Parathyroid adenoma (tissue), 2 donors: ENCODE results near the gene BBS9.

Experiments used
- H2AFZ ChIP-seq: fragments of 300-600 bp; sonication (generic); one replicate; pipeline ENCODE4 v1.7.0; 2017; ENCODE audit warnings: antibody characterized with exemption, mild to moderate bottlenecking
- H3K27ac ChIP-seq: fragments of 300-600 bp; sonication (generic); one replicate; pipeline ENCODE4 v1.7.0; 2017
- H3K27me3 ChIP-seq: fragments of 300-600 bp; sonication (generic); one replicate; pipeline ENCODE4 v1.7.0; 2017; ENCODE audit warnings: low read length; ENCODE audit not compliant: control insufficient read depth, insufficient read depth
- H3K36me3 ChIP-seq: fragments of 300-600 bp; sonication (generic); one replicate; pipeline ENCODE4 v1.7.0; 2017; ENCODE audit warnings: low read length; ENCODE audit not compliant: control insufficient read depth, insufficient read depth
- H3K4me1 ChIP-seq: fragments of 300-600 bp; sonication (generic); one replicate; pipeline ENCODE4 v1.7.0; 2017; ENCODE audit warnings: control low read depth
- H3K4me2 ChIP-seq: fragments of 300-600 bp; sonication (generic); one replicate; pipeline ENCODE4 v1.7.0; 2017; ENCODE audit warnings: low read length
- H3K4me3 ChIP-seq: fragments of 300-600 bp; sonication (generic); one replicate; pipeline ENCODE4 v1.7.0; 2017; ENCODE audit warnings: low read depth, low read length
- H3K79me2 ChIP-seq: fragments of 300-600 bp; sonication (generic); one replicate; pipeline ENCODE4 v1.7.0; 2017; ENCODE audit warnings: control low read depth
- H3K9ac ChIP-seq: fragments of 300-600 bp; sonication (generic); one replicate; pipeline ENCODE4 v1.7.0; 2017; ENCODE audit warnings: mild to moderate bottlenecking
- H3K9me3 ChIP-seq: fragments of 300-600 bp; sonication (generic); one replicate; pipeline ENCODE4 v1.7.0; 2017; ENCODE audit warnings: low read length; ENCODE audit not compliant: control insufficient read depth
- TF ChIP-seq, protein P1 (sequence below): fragments of 300-600 bp; sonication (generic); IDR thresholded peaks from one replicate; pipeline ENCODE4 v1.7.0; 2017; ENCODE audit warnings: antibody characterized with exemption, mild to moderate bottlenecking
- donor health status: primary hyperparathyroidism.

Gene BBS9

DNA sequence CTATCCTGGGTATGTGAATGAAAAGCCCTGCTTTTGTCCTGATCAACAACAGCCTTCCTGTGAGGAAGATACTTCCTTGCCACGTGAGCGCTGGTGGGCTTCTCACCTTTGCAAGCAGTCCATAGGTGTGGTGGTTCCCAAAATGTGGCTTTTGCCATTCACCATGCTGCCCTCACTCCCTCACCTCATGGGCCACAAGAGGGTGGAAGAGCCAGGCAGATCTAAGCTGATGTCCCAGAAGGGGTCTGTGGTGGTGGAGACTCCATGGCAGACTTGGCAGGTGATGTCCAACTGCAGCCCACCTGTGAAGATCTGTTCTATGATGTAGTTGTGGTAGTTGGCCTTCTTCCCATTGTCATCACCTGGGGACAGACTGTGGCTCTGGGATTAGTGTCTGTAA, 147.4 kb downstream of the BBS9 start:
- Histone ChIP-seq H3K4me1 (no peaks in the 10 kb centered on the region), H2AFZ (no peak overlapping the region), H3K9me3 (no peaks in the 10 kb centered on the region), H3K4me3 (no peak overlapping the region), H3K27me3 (no peaks in the 10 kb centered on the region), H3K79me2 (no peaks in the 10 kb centered on the region), H3K27ac (no peak overlapping the region), H3K9ac (no peak overlapping the region), H3K4me2 (no peak overlapping the region), H3K36me3 (no peaks in the 10 kb centered on the region)
- TF ChIP-seq, protein P1, sequence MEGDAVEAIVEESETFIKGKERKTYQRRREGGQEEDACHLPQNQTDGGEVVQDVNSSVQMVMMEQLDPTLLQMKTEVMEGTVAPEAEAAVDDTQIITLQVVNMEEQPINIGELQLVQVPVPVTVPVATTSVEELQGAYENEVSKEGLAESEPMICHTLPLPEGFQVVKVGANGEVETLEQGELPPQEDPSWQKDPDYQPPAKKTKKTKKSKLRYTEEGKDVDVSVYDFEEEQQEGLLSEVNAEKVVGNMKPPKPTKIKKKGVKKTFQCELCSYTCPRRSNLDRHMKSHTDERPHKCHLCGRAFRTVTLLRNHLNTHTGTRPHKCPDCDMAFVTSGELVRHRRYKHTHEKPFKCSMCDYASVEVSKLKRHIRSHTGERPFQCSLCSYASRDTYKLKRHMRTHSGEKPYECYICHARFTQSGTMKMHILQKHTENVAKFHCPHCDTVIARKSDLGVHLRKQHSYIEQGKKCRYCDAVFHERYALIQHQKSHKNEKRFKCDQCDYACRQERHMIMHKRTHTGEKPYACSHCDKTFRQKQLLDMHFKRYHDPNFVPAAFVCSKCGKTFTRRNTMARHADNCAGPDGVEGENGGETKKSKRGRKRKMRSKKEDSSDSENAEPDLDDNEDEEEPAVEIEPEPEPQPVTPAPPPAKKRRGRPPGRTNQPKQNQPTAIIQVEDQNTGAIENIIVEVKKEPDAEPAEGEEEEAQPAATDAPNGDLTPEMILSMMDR: no peak

DNA sequence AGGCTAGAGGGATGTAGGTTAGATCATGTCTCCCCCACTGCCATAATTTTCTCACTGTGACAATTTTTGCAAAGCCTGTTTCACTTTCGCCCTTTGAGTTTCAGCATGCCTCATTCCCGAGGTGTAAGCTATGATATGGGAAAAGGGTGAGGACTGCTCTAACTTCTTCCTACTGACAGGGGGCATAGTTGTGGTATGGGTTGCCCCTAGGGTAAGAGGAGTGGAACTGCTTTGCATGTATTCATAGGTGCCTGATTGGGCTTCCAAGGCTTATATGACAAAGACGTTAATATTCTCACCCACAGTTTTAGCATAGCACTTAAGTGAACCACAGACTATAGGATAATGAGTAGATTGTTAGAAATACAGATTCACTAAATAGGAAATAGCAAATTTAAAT, 148.7 kb downstream of the BBS9 start:
- H3K9me3 ChIP-seq: no peaks in the 10 kb centered on the region
- H3K4me1 ChIP-seq: no peaks in the 10 kb centered on the region
- no peak overlapping the region for H3K4me3 ChIP-seq
- TF ChIP-seq, protein P1: no peak
- H2AFZ ChIP-seq: no peak overlapping the region
- no peaks in the 10 kb centered on the region for H3K27me3 ChIP-seq
- no peak overlapping the region for H3K9ac ChIP-seq
- no peaks in the 10 kb centered on the region for H3K79me2 ChIP-seq
- no peak overlapping the region for H3K4me2 ChIP-seq
- H3K36me3 ChIP-seq: no peaks in the 10 kb centered on the region
- no peak overlapping the region for H3K27ac ChIP-seq

DNA sequence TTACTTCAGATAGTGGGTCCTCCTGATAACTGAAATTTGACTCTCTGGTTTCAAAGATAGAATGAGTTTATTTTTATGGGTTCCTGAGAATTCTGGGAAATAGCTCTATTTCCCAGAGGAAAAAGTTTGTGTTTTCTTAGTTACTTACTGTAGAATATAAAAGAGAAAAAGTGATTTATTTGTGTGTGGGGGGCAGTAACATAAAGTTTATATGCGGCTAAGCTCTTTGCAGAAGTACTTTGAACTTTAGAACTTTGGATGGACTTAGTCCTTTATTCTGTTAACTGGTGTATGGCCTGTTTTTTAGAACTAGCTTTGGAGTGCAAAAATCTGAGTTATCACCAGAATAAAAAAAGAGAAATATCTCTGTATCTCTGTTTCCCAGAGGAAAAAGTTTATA, 157.1 kb downstream of the BBS9 start:
- Histone ChIP-seq H3K4me3 (no peak overlapping the region), H3K27ac (no peak overlapping the region), H3K79me2 (no peaks in the 10 kb centered on the region), H3K4me2 (no peak overlapping the region), H3K36me3 (no peaks in the 10 kb centered on the region), H3K9ac (no peak overlapping the region), H3K4me1 (no peaks in the 10 kb centered on the region), H2AFZ (no peak overlapping the region), H3K27me3 (no peaks in the 10 kb centered on the region), H3K9me3 (no peaks in the 10 kb centered on the region)
- TF ChIP-seq, protein P1: no peak

DNA sequence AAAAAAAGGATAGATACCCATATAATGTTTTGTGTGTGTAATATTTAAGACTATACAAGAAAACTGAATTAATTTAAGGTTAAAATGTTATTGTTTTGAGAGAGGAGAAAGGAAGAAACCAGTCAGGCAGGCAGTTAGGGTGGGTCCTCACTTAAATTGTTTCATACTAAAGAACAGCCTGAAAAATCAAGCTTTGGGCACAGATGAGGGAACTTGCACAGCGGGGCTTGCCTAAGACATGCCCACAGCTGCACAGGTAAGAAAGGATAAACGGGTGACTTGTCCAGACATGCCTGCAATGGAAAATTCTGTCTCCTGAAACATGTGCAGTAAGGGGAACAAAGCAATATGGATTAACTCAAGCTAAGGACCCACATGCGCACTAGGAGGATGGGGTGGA, 158.4 kb downstream of the BBS9 start:
- H2AFZ ChIP-seq: no peak overlapping the region
- no peaks in the 10 kb centered on the region for H3K9me3 ChIP-seq
- no peaks in the 10 kb centered on the region for H3K27me3 ChIP-seq
- no peaks in the 10 kb centered on the region for H3K36me3 ChIP-seq
- no peak overlapping the region for H3K4me2 ChIP-seq
- no peak overlapping the region for H3K27ac ChIP-seq
- no peak overlapping the region for H3K9ac ChIP-seq
- no peak overlapping the region for H3K4me3 ChIP-seq
- no peaks in the 10 kb centered on the region for H3K4me1 ChIP-seq
- TF ChIP-seq, protein P1: no peak
- H3K79me2 ChIP-seq: no peaks in the 10 kb centered on the region

DNA sequence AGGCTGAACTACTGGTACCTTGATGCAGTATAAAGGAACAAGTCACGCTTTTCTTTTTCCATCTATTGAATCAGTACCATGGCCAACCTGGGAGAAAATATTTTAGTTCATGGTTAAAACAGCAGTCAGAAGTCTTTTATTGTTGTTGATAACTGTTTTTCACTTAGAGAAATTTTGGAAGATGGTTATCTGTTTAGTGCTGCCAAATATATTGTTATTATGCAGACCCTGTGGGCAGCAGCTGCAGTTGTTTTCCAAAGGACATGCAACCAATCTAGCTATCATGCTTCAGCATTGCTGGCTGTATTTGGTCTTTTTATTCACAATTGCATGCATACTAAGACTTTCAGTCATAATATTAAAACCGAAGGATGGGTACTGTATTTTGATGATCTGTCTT, 169.5 kb downstream of the BBS9 start:
- Histone ChIP-seq H3K9me3 (no peaks in the 10 kb centered on the region), H3K79me2 (no peaks in the 10 kb centered on the region), H3K4me3 (no peak overlapping the region), H3K36me3 (no peaks in the 10 kb centered on the region), H3K4me2 (no peak overlapping the region), H3K27me3 (no peaks in the 10 kb centered on the region), H3K27ac (no peak overlapping the region), H2AFZ (no peak overlapping the region), H3K4me1 (no peaks in the 10 kb centered on the region), H3K9ac (no peak overlapping the region)
- TF ChIP-seq, protein P1: no peak
